HepG2 (cell line): ENCODE data around the gene PCBP1. TPM values are rescaled to one million over a fixed set of nuclear protein-coding genes. Genes with fewer than 3 reads are reported as not detected.
A peak's percentile ranks its signal among the peaks of the same experiment; 100 is the strongest.

ENCODE experiments used
- BCL6 ChIP-seq: IDR thresholded peaks from 2 replicates; pipeline ENCODE4 v1.6.1; 2016; ENCODE audit warnings: missing genetic modification reagents, missing compliant biosample characterization
- HDAC6 ChIP-seq: fragments of 200-600 bp; sonication (generic); IDR thresholded peaks from 2 replicates; pipeline ENCODE4 v1.7.0; 2017; ENCODE audit warnings: mild to moderate bottlenecking, antibody characterized with exemption, low read length, low read depth
- HOXD1 ChIP-seq: sonication (generic); formaldehyde crosslinking; IDR thresholded peaks from 2 replicates; pipeline ENCODE4 v1.5.0; 2020; ENCODE audit warnings: missing genetic modification reagents
- KLF11 ChIP-seq: IDR thresholded peaks from 2 replicates; pipeline ENCODE4 v1.6.1; 2016; ENCODE audit warnings: missing compliant biosample characterization
- NFYB ChIP-seq: sonication (generic); formaldehyde crosslinking; IDR thresholded peaks from 2 replicates; pipeline ENCODE4 v1.4.0; 2020; ENCODE audit warnings: missing genetic modification reagents
- SMAD3 ChIP-seq: sonication (generic); formaldehyde crosslinking; IDR thresholded peaks from 2 replicates; pipeline ENCODE4 v1.4.0; 2020; ENCODE audit warnings: missing genetic modification reagents
- SMC3 ChIP-seq: IDR thresholded peaks from 2 replicates; pipeline ENCODE4 v1.6.1; 2011; ENCODE audit warnings: low read length, improper control_type of control experiment
- SNAI1 ChIP-seq: sonication (generic); formaldehyde crosslinking; IDR thresholded peaks from 2 replicates; pipeline ENCODE4 v1.5.0; 2020; ENCODE audit warnings: mild to moderate bottlenecking, missing genetic modification reagents, borderline replicate concordance
- TRIM24 ChIP-seq: sonication (generic); formaldehyde crosslinking; IDR thresholded peaks from 2 replicates; pipeline ENCODE4 v1.8.0; 2022; ENCODE audit warnings: mild to moderate bottlenecking, missing genetic modification reagents
- TSC22D2 ChIP-seq: sonication (generic); formaldehyde crosslinking; IDR thresholded peaks from 2 replicates; pipeline ENCODE4 v1.5.1; 2020; ENCODE audit warnings: missing genetic modification reagents, mild to moderate bottlenecking, borderline replicate concordance
- ZNF138 ChIP-seq: sonication (generic); formaldehyde crosslinking; IDR thresholded peaks from 2 replicates; pipeline ENCODE4 v1.5.0; 2020; ENCODE audit warnings: mild to moderate bottlenecking, low read depth, missing genetic modification reagents
- ZNF317 ChIP-seq: sonication (generic); formaldehyde crosslinking; IDR thresholded peaks from 2 replicates; pipeline ENCODE4 v1.5.0; 2020; ENCODE audit warnings: mild to moderate bottlenecking, missing genetic modification reagents
- ZNF335 ChIP-seq: sonication (generic); formaldehyde crosslinking; IDR thresholded peaks from 2 replicates; pipeline ENCODE4 v1.4.0; 2020; ENCODE audit warnings: missing genetic modification reagents
- ZNF83 ChIP-seq: sonication (generic); formaldehyde crosslinking; IDR thresholded peaks from 2 replicates; pipeline ENCODE4 v1.4.0; 2020; ENCODE audit warnings: missing genetic modification reagents, mild to moderate bottlenecking, borderline replicate concordance
- ZSCAN21 ChIP-seq: sonication (generic); formaldehyde crosslinking; IDR thresholded peaks from 2 replicates; pipeline ENCODE4 v1.8.0; 2022; ENCODE audit warnings: mild to moderate bottlenecking, missing genetic modification reagents, moderate library complexity, borderline replicate concordance
- polyA plus RNA-seq, 8 experiments: library from polyadenylated mRNA; depleted of rRNA in 3 of 8; stranded (reverse) in 7 of 8; unstranded in 1 of 8; fragments of >200 nt; fragmentation: Illumina TruSeq in 4 of 8; extraction: Trizol in 4 of 8; gene quantifications; 2 replicates each; pipeline versions ENCODE4 v1.2.1 to v1.2.3, GENCODE V29; 2011 to 2016; ENCODE audit warnings: low read depth in 4 of 8, missing spikeins in 1 of 8, mixed read lengths in 1 of 8; ENCODE audit not compliant: insufficient read depth in 1 of 8
- total RNA-seq, 5 experiments: library from RNA; depleted of rRNA; stranded (reverse); fragments of >200 nt; fragmentation: Illumina TruSeq; extraction: Trizol; gene quantifications; 2 replicates each; pipeline ENCODE4 v1.2.3, GENCODE V29; 2016; ENCODE audit warnings: low read depth in 1 of 5
- TF ChIP-seq, protein P1 (sequence below): sonication (generic); formaldehyde crosslinking; IDR thresholded peaks from 2 replicates; pipeline ENCODE4 v1.4.0; 2020; ENCODE audit warnings: mild to moderate bottlenecking, missing genetic modification reagents
- TF ChIP-seq, protein P2 (sequence below): sonication (generic); formaldehyde crosslinking; IDR thresholded peaks from 2 replicates; pipeline ENCODE4 v1.8.0; 2022; ENCODE audit warnings: missing genetic modification reagents, mild to moderate bottlenecking, borderline replicate concordance
- TF ChIP-seq, protein P3 (sequence below): fragments of 450-650 bp; IDR thresholded peaks from 2 replicates; pipeline ENCODE4 v1.6.1; 2017
- TF ChIP-seq, protein P4 (sequence below): sonication (generic); formaldehyde crosslinking; IDR thresholded peaks from 2 replicates; pipeline ENCODE4 v1.4.0; 2020; ENCODE audit warnings: mild to moderate bottlenecking, missing genetic modification reagents

PCBP1 gene
- total and polyA plus RNA-seq, 2 of the 13 experiments (the other 11 are each of a cell fraction or from before 2014, with no cell fraction given), result 32.0 to 137 TPM

DNA sequence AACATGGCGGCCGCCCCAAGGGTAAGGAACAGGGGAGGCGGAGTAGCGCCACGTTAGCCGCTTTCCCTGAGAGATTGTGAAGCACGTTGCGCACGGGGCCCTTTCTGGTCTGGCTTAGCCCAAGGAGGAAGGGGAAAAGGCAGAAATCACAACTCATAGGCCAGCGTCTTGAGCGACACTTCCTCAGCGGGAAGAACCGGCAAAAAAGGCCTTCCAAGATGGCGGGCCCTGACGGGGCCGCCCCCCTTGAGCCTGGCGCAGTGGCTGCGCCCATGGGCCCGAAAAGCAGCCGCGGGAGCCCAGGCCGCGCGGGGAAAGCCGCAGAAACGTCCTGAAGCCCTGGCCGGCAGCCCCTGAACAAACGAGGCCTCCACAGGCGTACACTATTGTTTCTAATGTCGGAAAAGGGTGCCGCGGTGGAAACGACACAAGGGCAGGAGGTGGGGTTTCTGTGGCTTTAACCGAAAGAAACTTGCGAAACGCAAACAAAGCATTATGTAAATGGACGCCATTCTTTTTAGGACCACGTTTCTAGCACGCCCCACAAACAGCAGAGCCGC, 919 bp upstream of the PCBP1 start (continued):
- TF ChIP-seq, protein P1, sequence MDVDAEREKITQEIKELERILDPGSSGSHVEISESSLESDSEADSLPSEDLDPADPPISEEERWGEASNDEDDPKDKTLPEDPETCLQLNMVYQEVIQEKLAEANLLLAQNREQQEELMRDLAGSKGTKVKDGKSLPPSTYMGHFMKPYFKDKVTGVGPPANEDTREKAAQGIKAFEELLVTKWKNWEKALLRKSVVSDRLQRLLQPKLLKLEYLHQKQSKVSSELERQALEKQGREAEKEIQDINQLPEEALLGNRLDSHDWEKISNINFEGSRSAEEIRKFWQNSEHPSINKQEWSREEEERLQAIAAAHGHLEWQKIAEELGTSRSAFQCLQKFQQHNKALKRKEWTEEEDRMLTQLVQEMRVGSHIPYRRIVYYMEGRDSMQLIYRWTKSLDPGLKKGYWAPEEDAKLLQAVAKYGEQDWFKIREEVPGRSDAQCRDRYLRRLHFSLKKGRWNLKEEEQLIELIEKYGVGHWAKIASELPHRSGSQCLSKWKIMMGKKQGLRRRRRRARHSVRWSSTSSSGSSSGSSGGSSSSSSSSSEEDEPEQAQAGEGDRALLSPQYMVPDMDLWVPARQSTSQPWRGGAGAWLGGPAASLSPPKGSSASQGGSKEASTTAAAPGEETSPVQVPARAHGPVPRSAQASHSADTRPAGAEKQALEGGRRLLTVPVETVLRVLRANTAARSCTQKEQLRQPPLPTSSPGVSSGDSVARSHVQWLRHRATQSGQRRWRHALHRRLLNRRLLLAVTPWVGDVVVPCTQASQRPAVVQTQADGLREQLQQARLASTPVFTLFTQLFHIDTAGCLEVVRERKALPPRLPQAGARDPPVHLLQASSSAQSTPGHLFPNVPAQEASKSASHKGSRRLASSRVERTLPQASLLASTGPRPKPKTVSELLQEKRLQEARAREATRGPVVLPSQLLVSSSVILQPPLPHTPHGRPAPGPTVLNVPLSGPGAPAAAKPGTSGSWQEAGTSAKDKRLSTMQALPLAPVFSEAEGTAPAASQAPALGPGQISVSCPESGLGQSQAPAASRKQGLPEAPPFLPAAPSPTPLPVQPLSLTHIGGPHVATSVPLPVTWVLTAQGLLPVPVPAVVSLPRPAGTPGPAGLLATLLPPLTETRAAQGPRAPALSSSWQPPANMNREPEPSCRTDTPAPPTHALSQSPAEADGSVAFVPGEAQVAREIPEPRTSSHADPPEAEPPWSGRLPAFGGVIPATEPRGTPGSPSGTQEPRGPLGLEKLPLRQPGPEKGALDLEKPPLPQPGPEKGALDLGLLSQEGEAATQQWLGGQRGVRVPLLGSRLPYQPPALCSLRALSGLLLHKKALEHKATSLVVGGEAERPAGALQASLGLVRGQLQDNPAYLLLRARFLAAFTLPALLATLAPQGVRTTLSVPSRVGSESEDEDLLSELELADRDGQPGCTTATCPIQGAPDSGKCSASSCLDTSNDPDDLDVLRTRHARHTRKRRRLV, result no peak; the same call in 1 of the 2 replicates
- TF ChIP-seq SNAI1 (CRISPR knock-in tag) (0 out of 2 replicates have a peak, but pooled peaks have one; percentile 38), ZSCAN21 (CRISPR knock-in tag) (peak; percentile 92), SMC3 (peak; percentile 61), HDAC6 (no peak), ZNF83 (CRISPR knock-in tag) (no peak), TRIM24 (CRISPR knock-in tag) (no peak), NFYB (no peak), ZNF335 (peak; percentile 19), SMAD3 (CRISPR knock-in tag) (peak; percentile 79; the same call in 1 of the 2 replicates), TSC22D2 (CRISPR knock-in tag) (no peak), ZNF317 (peak; percentile 71; the same call in 1 of the 2 replicates), KLF11 (CRISPR knock-in tag) (peak; percentile 18; the same call in 1 of the 2 replicates), BCL6 (CRISPR knock-in tag) (peak; percentile 55), ZNF138 (peak; percentile 82; the same call in 1 of the 2 replicates), HOXD1 (CRISPR knock-in tag) (0 out of 2 replicates have a peak, but pooled peaks have one; percentile 48)
- TF ChIP-seq, protein P2, sequence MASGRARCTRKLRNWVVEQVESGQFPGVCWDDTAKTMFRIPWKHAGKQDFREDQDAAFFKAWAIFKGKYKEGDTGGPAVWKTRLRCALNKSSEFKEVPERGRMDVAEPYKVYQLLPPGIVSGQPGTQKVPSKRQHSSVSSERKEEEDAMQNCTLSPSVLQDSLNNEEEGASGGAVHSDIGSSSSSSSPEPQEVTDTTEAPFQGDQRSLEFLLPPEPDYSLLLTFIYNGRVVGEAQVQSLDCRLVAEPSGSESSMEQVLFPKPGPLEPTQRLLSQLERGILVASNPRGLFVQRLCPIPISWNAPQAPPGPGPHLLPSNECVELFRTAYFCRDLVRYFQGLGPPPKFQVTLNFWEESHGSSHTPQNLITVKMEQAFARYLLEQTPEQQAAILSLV, result peak; percentile 72
- TF ChIP-seq, protein P3, sequence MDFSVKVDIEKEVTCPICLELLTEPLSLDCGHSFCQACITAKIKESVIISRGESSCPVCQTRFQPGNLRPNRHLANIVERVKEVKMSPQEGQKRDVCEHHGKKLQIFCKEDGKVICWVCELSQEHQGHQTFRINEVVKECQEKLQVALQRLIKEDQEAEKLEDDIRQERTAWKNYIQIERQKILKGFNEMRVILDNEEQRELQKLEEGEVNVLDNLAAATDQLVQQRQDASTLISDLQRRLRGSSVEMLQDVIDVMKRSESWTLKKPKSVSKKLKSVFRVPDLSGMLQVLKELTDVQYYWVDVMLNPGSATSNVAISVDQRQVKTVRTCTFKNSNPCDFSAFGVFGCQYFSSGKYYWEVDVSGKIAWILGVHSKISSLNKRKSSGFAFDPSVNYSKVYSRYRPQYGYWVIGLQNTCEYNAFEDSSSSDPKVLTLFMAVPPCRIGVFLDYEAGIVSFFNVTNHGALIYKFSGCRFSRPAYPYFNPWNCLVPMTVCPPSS, result no peak
- TF ChIP-seq, protein P4, sequence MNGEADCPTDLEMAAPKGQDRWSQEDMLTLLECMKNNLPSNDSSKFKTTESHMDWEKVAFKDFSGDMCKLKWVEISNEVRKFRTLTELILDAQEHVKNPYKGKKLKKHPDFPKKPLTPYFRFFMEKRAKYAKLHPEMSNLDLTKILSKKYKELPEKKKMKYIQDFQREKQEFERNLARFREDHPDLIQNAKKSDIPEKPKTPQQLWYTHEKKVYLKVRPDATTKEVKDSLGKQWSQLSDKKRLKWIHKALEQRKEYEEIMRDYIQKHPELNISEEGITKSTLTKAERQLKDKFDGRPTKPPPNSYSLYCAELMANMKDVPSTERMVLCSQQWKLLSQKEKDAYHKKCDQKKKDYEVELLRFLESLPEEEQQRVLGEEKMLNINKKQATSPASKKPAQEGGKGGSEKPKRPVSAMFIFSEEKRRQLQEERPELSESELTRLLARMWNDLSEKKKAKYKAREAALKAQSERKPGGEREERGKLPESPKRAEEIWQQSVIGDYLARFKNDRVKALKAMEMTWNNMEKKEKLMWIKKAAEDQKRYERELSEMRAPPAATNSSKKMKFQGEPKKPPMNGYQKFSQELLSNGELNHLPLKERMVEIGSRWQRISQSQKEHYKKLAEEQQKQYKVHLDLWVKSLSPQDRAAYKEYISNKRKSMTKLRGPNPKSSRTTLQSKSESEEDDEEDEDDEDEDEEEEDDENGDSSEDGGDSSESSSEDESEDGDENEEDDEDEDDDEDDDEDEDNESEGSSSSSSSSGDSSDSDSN (CRISPR knock-in tag), result peak; percentile 64
